Measurements from ENCODE around the gene POLD4. TPM values are rescaled to one million over a fixed set of nuclear protein-coding genes. Genes with fewer than 3 reads are reported as not detected.

Gene POLD4
- total RNA-seq, 4 donors from 2014 or later: 57.4 to 115 (median 87.9) TPM

- ATAC-seq (no peak), DNase-seq (no peak)
- no peak overlapping the region for H3K27ac ChIP-seq
- TF ChIP-seq POLR2A (IDR thresholded peaks at IDR 0.05): no peak
- no peak for TF ChIP-seq CTCF (IDR thresholded peaks at IDR 0.05 in 4 of 5, conservative IDR thresholded peaks at IDR 0.05 in 1 of 5)
- intact Hi-C loops (cut with DNase I; ENCODE audit: low total_unique reads) (no loop called here), in situ Hi-C loops (cut with MboI; ENCODE audit: low sequenced_read_pairs in 4 of 4) (loop anchor here in 2 of 4 donors (5.0 to 10.0 kb wide), 2 partner anchors 44 to 46 kb away; partner anchors contain the start of gene GRK2 (in 2 of the 2))
- peaks cover 0 to 20% of the 10 kb centered on the region in 2 donors for H3K36me3 ChIP-seq
- H3K4me1 ChIP-seq: no peaks in the 10 kb centered on the region
- no peaks in the 10 kb centered on the region for H3K9me3 ChIP-seq
- no peaks in the 10 kb centered on the region for H3K27me3 ChIP-seq
- H3K4me3 ChIP-seq: no peak overlapping the region
Measured at GRCh38 chr11:67311051-67311555, 42.2 kb downstream of the POLD4 start.

GRCh38 chr11:67310246-67311050, 42.9 kb downstream of the POLD4 start:
- H3K27me3 ChIP-seq: no peaks in the 10 kb centered on the region
- intact Hi-C loops (cut with DNase I; ENCODE audit: low total_unique reads) (no loop called here), in situ Hi-C loops (cut with MboI; ENCODE audit: low sequenced_read_pairs in 4 of 4) (loop anchor here in 2 of 4 donors (5.0 to 10.0 kb wide), 2 partner anchors 43 to 46 kb away; partner anchors contain the start of gene GRK2 (in 2 of the 2))
- no peak overlapping the region for H3K4me3 ChIP-seq
- H3K27ac ChIP-seq: no peak overlapping the region
- ATAC-seq: no peak
- H3K4me1 ChIP-seq: no peaks in the 10 kb centered on the region
- no peak for DNase-seq
- TF ChIP-seq CTCF (IDR thresholded peaks at IDR 0.05 in 4 of 5, conservative IDR thresholded peaks at IDR 0.05 in 1 of 5): no peak
- TF ChIP-seq POLR2A (IDR thresholded peaks at IDR 0.05): no peak
- peaks cover 0 to 20% of the 10 kb centered on the region in 2 donors for H3K36me3 ChIP-seq
- no peaks in the 10 kb centered on the region for H3K9me3 ChIP-seq

GRCh38 chr11:67309661-67310061, 43.7 kb downstream of the POLD4 start:
- Histone ChIP-seq H3K9me3 (no peaks in the 10 kb centered on the region), H3K4me3 (no peak overlapping the region), H3K27ac (no peak overlapping the region), H3K4me1 (peaks cover under 1 to 3% of the 10 kb centered on the region in 2 donors), H3K27me3 (no peaks in the 10 kb centered on the region), H3K36me3 (peaks cover 0 to 20% of the 10 kb centered on the region in 2 donors)
- intact Hi-C loops (cut with DNase I; ENCODE audit: low total_unique reads): no loop called here
- in situ Hi-C loops (cut with MboI; ENCODE audit: low sequenced_read_pairs in 4 of 4): loop anchor here in 2 of 4 donors (5.0 to 10.0 kb wide), 2 partner anchors 42 to 45 kb away; partner anchors contain the start of gene GRK2 (in 2 of the 2)
- no peak for ATAC-seq
- DNase-seq: no peak
- TF ChIP-seq CTCF (IDR thresholded peaks at IDR 0.05 in 4 of 5, conservative IDR thresholded peaks at IDR 0.05 in 1 of 5) (no peak), POLR2A (IDR thresholded peaks at IDR 0.05) (no peak)

GRCh38 chr11:67309166-67309565, 44.2 kb downstream of the POLD4 start:
- ATAC-seq: no peak
- Histone ChIP-seq H3K9me3 (no peaks in the 10 kb centered on the region), H3K27ac (no peak overlapping the region), H3K4me3 (no peak overlapping the region), H3K27me3 (no peaks in the 10 kb centered on the region), H3K4me1 (peaks cover 6 to 8% of the 10 kb centered on the region in 2 donors), H3K36me3 (peaks cover 0 to 20% of the 10 kb centered on the region in 2 donors)
- TF ChIP-seq CTCF (IDR thresholded peaks at IDR 0.05 in 4 of 5, conservative IDR thresholded peaks at IDR 0.05 in 1 of 5): no peak
- no peak for TF ChIP-seq POLR2A (IDR thresholded peaks at IDR 0.05)
- no peak for DNase-seq
- in situ Hi-C loops (cut with MboI; ENCODE audit: low sequenced_read_pairs in 4 of 4) (no loop called here), intact Hi-C loops (cut with DNase I; ENCODE audit: low total_unique reads) (no loop called here)
